Stomach (tissue), 9 donors: ENCODE results near the gene ZNF683. TPM values are rescaled to one million over a fixed set of nuclear protein-coding genes. Genes with fewer than 3 reads are reported as not detected.
"Not testable (repeated sequence)": the region's sequence is repeated elsewhere in the genome, so short reads cannot be mapped to it uniquely, and the experiment has no call there.

Experiments
- DNase-seq, 2 donors: peaks; one replicate each; pipeline versions ENCODE4 v3.0.0 to v3.0.0-alpha.2; 2013 to 2019
- H3K27ac ChIP-seq, 5 donors: fragments of 200-600 bp in 4 of 5; sonication (generic) in 4 of 5; one replicate each; pipeline ENCODE4 v1.5.1; 2013 to 2019; ENCODE audit warnings: mild to moderate bottlenecking in 1 of 5, moderate library complexity in 1 of 5
- H3K27me3 ChIP-seq, 3 donors: fragments of 200-600 bp; sonication (generic); one replicate each; pipeline ENCODE4 v1.5.1; 2017 to 2019; ENCODE audit warnings: mixed run types in 1 of 3
- H3K36me3 ChIP-seq, 4 donors: fragments of 200-600 bp; sonication (generic); 1 replicate in 3 of 4; 2 replicates in 1 of 4; pipeline ENCODE4 v1.5.1; 2016 to 2019
- H3K4me1 ChIP-seq, 4 donors: fragments of 200-600 bp; sonication (generic); one replicate each; pipeline ENCODE4 v1.5.1; 2016 to 2019
- H3K4me3 ChIP-seq, 4 donors: fragments of 200-600 bp; sonication (generic) in 3 of 4; one replicate each; pipeline ENCODE4 v1.5.1; 2016 to 2019; ENCODE audit warnings: mild to moderate bottlenecking in 1 of 4
- H3K9me3 ChIP-seq, 4 donors: fragments of 200-600 bp; sonication (generic); one replicate each; pipeline ENCODE4 v1.5.1; 2016 to 2019
- EP300 ChIP-seq: sonication (generic); formaldehyde crosslinking; IDR thresholded peaks from one replicate; pipeline ENCODE4 v1.6.1; 2017; ENCODE audit warnings: antibody characterized with exemption
- POLR2A ChIP-seq, 4 donors: fragments of 450-650 bp; IDR thresholded peaks; one replicate each; pipeline ENCODE4 v1.6.1; 2016; ENCODE audit warnings: antibody characterized with exemption in 4 of 4, control low read depth in 2 of 4, mild to moderate bottlenecking in 1 of 4, moderate library complexity in 1 of 4
- POLR2AphosphoS5 ChIP-seq, 3 donors: sonication (generic); formaldehyde crosslinking; IDR thresholded peaks; one replicate each; pipeline ENCODE4 v1.6.1; 2016; ENCODE audit warnings: antibody characterized with exemption in 3 of 3
- WGBS, 5 donors: extraction: QIAGEN DNeasy Blood & Tissue Kit in 3 of 5; methylation state at CpG; one replicate each; pipeline versions ENCODE4 v1.1.5 to v1.1.7; 2013 to 2018; 5-methylcytosine and 5-hydroxymethylcytosine counted together
- intact Hi-C: fragments of 100-400 bp; cut with DNase I; formaldehyde crosslinking; loops from one replicate; pipeline ENCODE4 v1.15.1; 2023; ENCODE audit warnings: low total_unique reads
- polyA plus RNA-seq, 3 donors: library from polyadenylated mRNA; stranded (reverse); fragments of 200-250 nt; gene quantifications; one replicate each; pipeline ENCODE4 v1.2.3, GENCODE V29; 2013
- total RNA-seq, 5 donors: library from RNA; depleted of rRNA; stranded (reverse); fragments of >200 nt; gene quantifications; one replicate each; pipeline versions ENCODE4 v1.1.0 to v1.2.3, GENCODE V29; 2014 to 2016
- TF ChIP-seq, protein P1 (sequence below), 7 experiments: fragments of 450-650 bp in 4 of 7; fragments of 200-600 bp in 3 of 7; sonication (generic) in 3 of 7; IDR thresholded peaks; one replicate each; pipeline ENCODE4 v1.5.1; 2016 to 2019; ENCODE audit warnings: antibody characterized with exemption in 7 of 7, control low read depth in 2 of 7, mild to moderate bottlenecking in 1 of 7
- donor health status: healthy with polysubstance abuse.
- donor health status: Bipolar disorder and iron deficiency.
- donor health status: healthy.

ZNF683 gene
- total and polyA plus RNA-seq, 8 donors = 0.25 to 3.6 (median 0.90) TPM; not detected in 4

GRCh38 chr1:26378879-26379251 is 6.3 kb upstream of the ZNF683 start:
- WGBS, 5 donors = 87 to 96% (median 94%) methylated on average over 3 of the region's 3 CpGs
- Histone ChIP-seq H3K9me3 (no peaks in the 10 kb centered on the region), H3K36me3 (no peaks in the 10 kb centered on the region), H3K27ac (no peak overlapping the region), H3K27me3 (peaks cover 0 to 24% (median 0%) of the 10 kb centered on the region in 3 donors), H3K4me3 (no peak overlapping the region), H3K4me1 (peaks cover 0 to 8% (median 4%) of the 10 kb centered on the region in 4 donors)
- TF ChIP-seq, protein P1, sequence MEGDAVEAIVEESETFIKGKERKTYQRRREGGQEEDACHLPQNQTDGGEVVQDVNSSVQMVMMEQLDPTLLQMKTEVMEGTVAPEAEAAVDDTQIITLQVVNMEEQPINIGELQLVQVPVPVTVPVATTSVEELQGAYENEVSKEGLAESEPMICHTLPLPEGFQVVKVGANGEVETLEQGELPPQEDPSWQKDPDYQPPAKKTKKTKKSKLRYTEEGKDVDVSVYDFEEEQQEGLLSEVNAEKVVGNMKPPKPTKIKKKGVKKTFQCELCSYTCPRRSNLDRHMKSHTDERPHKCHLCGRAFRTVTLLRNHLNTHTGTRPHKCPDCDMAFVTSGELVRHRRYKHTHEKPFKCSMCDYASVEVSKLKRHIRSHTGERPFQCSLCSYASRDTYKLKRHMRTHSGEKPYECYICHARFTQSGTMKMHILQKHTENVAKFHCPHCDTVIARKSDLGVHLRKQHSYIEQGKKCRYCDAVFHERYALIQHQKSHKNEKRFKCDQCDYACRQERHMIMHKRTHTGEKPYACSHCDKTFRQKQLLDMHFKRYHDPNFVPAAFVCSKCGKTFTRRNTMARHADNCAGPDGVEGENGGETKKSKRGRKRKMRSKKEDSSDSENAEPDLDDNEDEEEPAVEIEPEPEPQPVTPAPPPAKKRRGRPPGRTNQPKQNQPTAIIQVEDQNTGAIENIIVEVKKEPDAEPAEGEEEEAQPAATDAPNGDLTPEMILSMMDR (IDR thresholded peaks at IDR 0.05) = no peak
- TF ChIP-seq EP300 = no peak
- TF ChIP-seq POLR2AphosphoS5 (IDR thresholded peaks at IDR 0.05) = no peak
- no peak for TF ChIP-seq POLR2A (IDR thresholded peaks at IDR 0.05)
- DNase-seq = no peak
- intact Hi-C loops = no loop called here

- DNase-seq = peak in 1 of 2 donors; percentile 76
- 29 to 37% (median 35%) methylated on average over 5 of the region's 5 CpGs for WGBS, 5 donors
- Histone ChIP-seq H3K4me1 (peaks cover 0 to 8% (median 4%) of the 10 kb centered on the region in 4 donors), H3K36me3 (no peaks in the 10 kb centered on the region), H3K9me3 (no peaks in the 10 kb centered on the region), H3K27me3 (peaks cover 0 to 25% (median 0%) of the 10 kb centered on the region in 3 donors), H3K4me3 (no peak overlapping the region), H3K27ac (peak overlapping the region in 1 of 5 donors; percentile 40)
- intact Hi-C loops = no loop called here
- TF ChIP-seq POLR2AphosphoS5 (IDR thresholded peaks at IDR 0.05) = no peak
- TF ChIP-seq, protein P1 (IDR thresholded peaks at IDR 0.05) = no peak
- TF ChIP-seq EP300 = no peak
- TF ChIP-seq POLR2A (IDR thresholded peaks at IDR 0.05) = no peak
Measured at GRCh38 chr1:26378088-26378878, 5.7 kb upstream of the ZNF683 start.

DNA sequence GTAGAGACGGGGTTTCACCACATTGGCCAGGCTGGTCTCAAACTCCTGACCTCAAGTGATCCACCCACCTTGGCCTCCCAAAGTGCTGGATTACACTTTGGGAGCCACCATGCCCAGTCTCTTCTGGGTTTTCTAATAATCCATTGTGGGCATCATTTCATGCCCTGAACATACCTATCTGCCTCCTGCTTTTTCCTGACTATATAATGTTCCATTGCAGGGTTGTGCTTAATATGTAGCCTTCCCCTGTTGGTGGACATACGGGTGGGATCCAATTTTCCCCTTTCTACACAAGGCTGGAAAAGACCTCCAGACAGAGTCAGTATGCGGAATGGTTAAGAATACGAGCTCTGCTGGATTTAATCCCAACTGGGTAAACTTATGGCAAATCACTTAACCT is 3.5 kb upstream of the ZNF683 start:
- DNase-seq = no peak
- WGBS, 5 donors = 94 to 99% (median 95%) methylated on average over 3 to 4 of the region's 4 CpGs
- no peaks in the 10 kb centered on the region for H3K9me3 ChIP-seq
- no peak overlapping the region for H3K27ac ChIP-seq
- TF ChIP-seq POLR2A (IDR thresholded peaks at IDR 0.05) (no peak), POLR2AphosphoS5 (IDR thresholded peaks at IDR 0.05) (no peak), EP300 (no peak)
- TF ChIP-seq, protein P1 (IDR thresholded peaks at IDR 0.05) = no peak
- H3K36me3 ChIP-seq = no peaks in the 10 kb centered on the region
- H3K4me1 ChIP-seq = peaks cover 0 to 8% (median 4%) of the 10 kb centered on the region in 4 donors
- intact Hi-C loops = no loop called here
- peaks cover 0 to 21% (median 0%) of the 10 kb centered on the region in 3 donors for H3K27me3 ChIP-seq
- H3K4me3 ChIP-seq = no peak overlapping the region

GRCh38 chr1:26375081-26375480 is 2.5 kb upstream of the ZNF683 start:
- WGBS, 5 donors = 56 to 81% (median 64%) methylated on average over 6 of the region's 6 CpGs
- Histone ChIP-seq H3K4me3 (no peak overlapping the region), H3K27ac (no peak overlapping the region), H3K4me1 (peaks cover 0 to 8% (median 4%) of the 10 kb centered on the region in 4 donors), H3K36me3 (no peaks in the 10 kb centered on the region), H3K9me3 (no peaks in the 10 kb centered on the region), H3K27me3 (peaks cover 0 to 19% (median 0%) of the 10 kb centered on the region in 3 donors)
- no peak for DNase-seq
- TF ChIP-seq POLR2A (IDR thresholded peaks at IDR 0.05) (no peak), EP300 (no peak), POLR2AphosphoS5 (IDR thresholded peaks at IDR 0.05) (no peak)
- TF ChIP-seq, protein P1 (IDR thresholded peaks at IDR 0.05) = no peak
- intact Hi-C loops = no loop called here

GRCh38 chr1:26374361-26374760 is 1.8 kb upstream of the ZNF683 start:
- H3K4me3 ChIP-seq, intact Hi-C loops, DNase-seq, H3K9me3 ChIP-seq, H3K36me3 ChIP-seq, H3K27ac ChIP-seq, H3K4me1 ChIP-seq: not testable (repeated sequence)
- H3K27me3 ChIP-seq = peaks cover 0 to 23% (median 0%) of the 10 kb centered on the region in 3 donors
- WGBS, 5 donors = 46 to 100% (median 54%) methylated on average over 1 to 2 of the region's 2 CpGs
